Stomach smooth muscle (tissue), 2 donors: Measurements from ENCODE around the gene ARMC7.

Experiments used
- H3K27ac ChIP-seq: one replicate; pipeline ENCODE4 v1.7.0; 2013; ENCODE audit warnings: mild to moderate bottlenecking, low read length, inconsistent platforms
- H3K27me3 ChIP-seq, 2 donors: one replicate each; pipeline ENCODE4 v1.7.0; 2013; ENCODE audit warnings: low read length in 2 of 2; ENCODE audit not compliant: insufficient read depth in 2 of 2, control insufficient read depth in 1 of 2
- H3K36me3 ChIP-seq, 2 donors: one replicate each; pipeline ENCODE4 v1.7.0; 2013; ENCODE audit warnings: low read length in 2 of 2; ENCODE audit not compliant: control insufficient read depth in 2 of 2, insufficient read depth in 2 of 2
- H3K4me1 ChIP-seq: one replicate; pipeline ENCODE4 v1.7.0; 2013; ENCODE audit warnings: low read length; ENCODE audit not compliant: control insufficient read depth, insufficient read depth
- H3K4me3 ChIP-seq, 2 donors: one replicate each; pipeline ENCODE4 v1.7.0; 2013; ENCODE audit warnings: low read length in 2 of 2
- H3K9ac ChIP-seq, 2 donors: one replicate each; pipeline ENCODE4 v1.7.0; 2013; ENCODE audit warnings: low read length in 2 of 2, mild to moderate bottlenecking in 1 of 2
- H3K9me3 ChIP-seq, 2 donors: one replicate each; pipeline ENCODE4 v1.7.0; 2013; ENCODE audit warnings: low read length in 2 of 2; ENCODE audit not compliant: control insufficient read depth in 2 of 2
- donor health status: healthy.
- donor health status: Pancreatic carcinoma.

Gene ARMC7

GRCh38 chr17:75103601-75104554 is 5.9 kb upstream of the ARMC7 start:
- H3K4me3 ChIP-seq, result no peak overlapping the region
- no peak overlapping the region for H3K9ac ChIP-seq
- no peaks in the 10 kb centered on the region for H3K36me3 ChIP-seq
- no peaks in the 10 kb centered on the region for H3K4me1 ChIP-seq
- no peak overlapping the region for H3K27ac ChIP-seq
- H3K27me3 ChIP-seq, result no peaks in the 10 kb centered on the region
- no peaks in the 10 kb centered on the region for H3K9me3 ChIP-seq

GRCh38 chr17:75105126-75106080 is 4.4 kb upstream of the ARMC7 start:
- Histone ChIP-seq H3K27me3 (no peaks in the 10 kb centered on the region), H3K4me1 (peaks cover 7% of the 10 kb centered on the region), H3K4me3 (no peak overlapping the region), H3K9me3 (no peaks in the 10 kb centered on the region), H3K9ac (no peak overlapping the region), H3K27ac (no peak overlapping the region), H3K36me3 (no peaks in the 10 kb centered on the region)

DNA sequence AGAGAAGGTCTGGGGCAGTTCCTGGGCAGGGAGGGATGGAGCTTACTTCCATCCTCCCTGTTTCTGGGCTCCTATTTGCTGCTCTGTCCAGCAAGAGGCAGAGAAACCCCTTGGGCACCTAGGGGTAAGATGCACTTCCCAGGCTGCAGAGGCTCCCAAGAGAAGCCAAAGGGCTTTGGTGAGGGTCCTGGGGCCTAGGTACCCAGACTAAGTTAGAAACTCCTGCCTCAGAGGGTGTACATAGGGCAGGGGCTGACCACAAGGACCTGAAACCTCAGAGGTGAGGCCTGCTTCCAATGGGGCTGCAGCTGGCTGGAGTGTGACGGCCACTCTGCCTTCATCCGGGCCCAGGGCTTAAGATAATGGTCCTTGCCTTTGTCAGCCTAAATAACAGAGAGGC is 1.6 kb upstream of the ARMC7 start:
- H3K27me3 ChIP-seq, result no peaks in the 10 kb centered on the region
- no peak overlapping the region for H3K9ac ChIP-seq
- no peak overlapping the region for H3K4me3 ChIP-seq
- no peaks in the 10 kb centered on the region for H3K36me3 ChIP-seq
- H3K4me1 ChIP-seq, result peaks cover 10% of the 10 kb centered on the region
- no peak overlapping the region for H3K27ac ChIP-seq
- no peaks in the 10 kb centered on the region for H3K9me3 ChIP-seq

GRCh38 chr17:75109046-75109406 is 743 bp upstream of the ARMC7 start:
- Histone ChIP-seq H3K9me3 (no peaks in the 10 kb centered on the region), H3K4me1 (peaks cover 15% of the 10 kb centered on the region), H3K36me3 (no peaks in the 10 kb centered on the region), H3K27me3 (no peaks in the 10 kb centered on the region), H3K4me3 (peak overlapping the region; percentile 72 to 88), H3K9ac (no peak overlapping the region), H3K27ac (no peak overlapping the region)

- Histone ChIP-seq H3K9me3 (no peaks in the 10 kb centered on the region), H3K36me3 (no peaks in the 10 kb centered on the region), H3K9ac (peak overlapping the region; percentile 46 to 68), H3K4me3 (peak overlapping the region; percentile 72 to 88), H3K27ac (no peak overlapping the region), H3K27me3 (no peaks in the 10 kb centered on the region), H3K4me1 (peaks cover 26% of the 10 kb centered on the region)
These were observed 617 bp downstream of the ARMC7 start for GRCh38 chr17:75110234-75110937.

DNA sequence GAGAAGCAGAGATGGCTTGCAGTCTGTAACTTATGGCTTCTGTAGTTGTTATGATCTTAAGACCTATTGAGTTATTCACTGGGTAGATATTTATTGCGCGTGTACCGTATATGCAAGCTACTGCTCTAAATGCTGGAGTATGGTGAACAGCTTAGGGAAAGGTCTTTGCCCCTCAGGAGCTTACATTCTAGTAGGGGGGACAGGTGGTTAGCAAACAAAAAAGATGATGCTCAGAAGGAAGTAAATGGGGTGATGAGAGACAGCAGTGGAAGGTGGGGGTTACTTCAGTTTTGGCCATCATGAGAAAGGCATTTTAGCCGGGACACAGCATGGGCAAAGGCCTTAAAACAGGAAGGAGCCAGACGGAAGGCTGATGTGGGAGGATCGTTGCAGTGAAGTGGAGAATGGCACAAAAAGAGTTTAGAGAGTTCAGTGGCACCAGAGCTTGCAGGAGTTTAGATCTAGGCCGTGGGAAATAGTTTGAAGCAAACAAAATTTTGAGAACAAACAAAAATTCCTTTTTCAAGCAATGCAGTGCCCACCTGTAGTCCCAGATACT is 2.1 kb downstream of the ARMC7 start:
- Histone ChIP-seq H3K4me3 (no peak overlapping the region), H3K36me3 (peaks cover 0 to 2% of the 10 kb centered on the region in 2 donors), H3K27me3 (no peaks in the 10 kb centered on the region), H3K9ac (no peak overlapping the region), H3K4me1 (peaks cover 32% of the 10 kb centered on the region), H3K27ac (no peak overlapping the region), H3K9me3 (no peaks in the 10 kb centered on the region)

DNA sequence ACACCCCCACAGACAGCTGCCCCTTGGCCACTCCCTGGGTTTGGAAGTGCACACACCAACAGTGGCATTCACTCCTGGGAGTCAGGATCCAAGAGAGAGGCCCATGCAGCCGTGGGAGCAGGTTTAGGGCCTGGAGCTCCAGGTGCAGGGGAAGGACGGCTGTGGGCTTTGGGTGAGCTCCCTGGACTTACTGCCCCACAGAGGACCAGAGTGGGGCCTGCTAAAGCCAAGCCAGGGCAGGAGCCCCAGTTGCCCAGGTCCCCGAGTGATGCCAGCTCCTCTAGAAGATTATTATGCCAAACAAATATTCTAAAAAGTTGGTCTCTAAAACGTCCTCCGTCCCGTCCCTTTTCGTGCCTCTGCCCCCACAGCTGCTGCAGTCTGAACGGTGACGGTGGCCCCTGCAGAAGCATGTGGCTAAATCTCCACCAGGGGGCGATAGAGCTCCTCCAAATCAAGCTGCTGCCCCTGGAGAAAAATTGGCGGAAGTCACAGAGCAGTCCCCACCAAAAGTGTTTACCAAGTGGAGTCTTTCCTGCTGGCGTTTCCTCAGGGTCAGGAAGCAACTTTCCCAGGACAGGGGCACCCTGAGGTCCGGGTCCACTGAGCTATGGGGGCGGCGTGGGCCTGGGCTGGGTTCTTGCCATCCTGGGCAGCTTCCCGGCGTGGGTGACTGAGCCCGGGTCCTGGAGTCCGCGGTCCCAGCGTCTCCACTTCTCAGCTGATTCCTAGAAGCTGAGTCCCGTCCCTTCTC is 4.2 kb downstream of the ARMC7 start:
- Histone ChIP-seq H3K4me1 (peaks cover 32% of the 10 kb centered on the region), H3K9ac (peak overlapping the region; percentile 40 to 73), H3K27me3 (no peaks in the 10 kb centered on the region), H3K9me3 (no peaks in the 10 kb centered on the region), H3K27ac (peak overlapping the region; percentile 67), H3K4me3 (peak overlapping the region; percentile 66 to 83), H3K36me3 (peaks cover 0 to 2% of the 10 kb centered on the region in 2 donors)

GRCh38 chr17:75114552-75115314 is 5.0 kb downstream of the ARMC7 start:
- H3K27me3 ChIP-seq, result no peaks in the 10 kb centered on the region
- peak overlapping the region; percentile 66 to 83 for H3K4me3 ChIP-seq
- H3K9me3 ChIP-seq, result no peaks in the 10 kb centered on the region
- H3K4me1 ChIP-seq, result peaks cover 28% of the 10 kb centered on the region
- peak overlapping the region; percentile 40 to 73 for H3K9ac ChIP-seq
- peak overlapping the region; percentile 67 for H3K27ac ChIP-seq
- peaks cover 0 to 2% of the 10 kb centered on the region in 2 donors for H3K36me3 ChIP-seq

DNA sequence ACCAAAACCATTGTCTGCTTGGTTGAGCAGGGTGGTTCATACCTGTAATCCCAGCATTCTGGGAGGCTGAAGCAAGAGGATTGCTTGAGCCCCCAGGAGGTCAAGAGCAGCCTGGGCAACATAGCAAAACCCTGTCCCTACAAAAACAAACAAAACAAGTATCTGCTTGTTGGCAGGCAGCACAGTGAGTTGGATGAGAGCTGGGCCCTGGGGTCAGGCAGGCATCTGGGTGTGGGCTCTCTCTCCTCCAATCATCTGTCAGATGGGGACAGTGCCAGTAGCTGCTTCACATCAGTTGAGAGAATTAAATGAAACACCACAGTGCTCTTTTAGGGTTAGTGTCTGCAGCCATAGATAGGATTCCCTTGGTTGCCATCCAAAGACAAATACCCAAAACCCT is 5.8 kb downstream of the ARMC7 start:
- Histone ChIP-seq H3K27ac (no peak overlapping the region), H3K4me1 (peaks cover 23% of the 10 kb centered on the region), H3K9ac (no peak overlapping the region)

More for the DNA sequence above, 5.8 kb downstream of the ARMC7 start:
- no peaks in the 10 kb centered on the region for H3K27me3 ChIP-seq
- H3K36me3 ChIP-seq, result peaks cover 0 to 2% of the 10 kb centered on the region in 2 donors
- H3K4me3 ChIP-seq, result no peak overlapping the region
- H3K9me3 ChIP-seq, result no peaks in the 10 kb centered on the region
